ENCODE results near the gene ASIC3. TPM values are rescaled to one million over a fixed set of nuclear protein-coding genes. Genes with fewer than 3 reads are reported as not detected.
A peak's percentile ranks its signal among the peaks of the same experiment; 100 is the strongest.

ASIC3 gene
- polyA plus RNA-seq, 3 donors, result 2.0 TPM; not detected in 2

- Mint-ChIP-seq H3K4me1 (peaks cover 59% of the 10 kb centered on the region), H3K27ac (peak within 1 kb of the TSS; percentile 79 to 94 (median 89)), H3K4me3 (peak within 1 kb of the TSS; percentile 90 to 94), H3K36me3 (peaks cover 5 to 8% of the 10 kb centered on the region in 2 donors), H3K27me3 (ENCODE audit: low read depth in 3 of 3) (peaks cover 0 to 2% (median 0%) of the 10 kb centered on the region in 3 donors), H3K9me3 (peaks cover 0 to 3% (median 0%) of the 10 kb centered on the region in 7 donors)
- intact Hi-C loops (cut with micrococcal nuclease), result loop anchor here (2.0 to 10.0 kb wide), 3 partner anchors 27 to 711 kb away; partner anchors contain the start of genes SLC4A2 (in 1 of the 2) and ZNF775 (in 1 of the 2)
- Histone ChIP-seq H2AFZ (ENCODE audit: insufficient read depth, low read depth, low read length, poor library complexity, severe bottlenecking) (peak within 1 kb of the TSS; percentile 77), H3K4me3 (replicated peaks in 1 of 3; ENCODE audit: low read depth in 2 of 3, low read length in 3 of 3) (peak within 1 kb of the TSS; percentile 73 to 98 (median 95)), H3K4me2 (replicated peaks; ENCODE audit: extremely low read depth, low read length, poor library complexity, severe bottlenecking) (peak within 1 kb of the TSS; percentile 92), H3K36me3 (replicated peaks in 1 of 2; ENCODE audit: control insufficient read depth in 1 of 2, insufficient read depth in 2 of 2, low read length in 2 of 2) (no peaks in the 10 kb centered on the region), H3K27me3 (ENCODE audit: control insufficient read depth in 2 of 2, insufficient read depth in 2 of 2, low read length in 2 of 2) (no peaks in the 10 kb centered on the region), H3K4me1 (ENCODE audit: control insufficient read depth in 1 of 2, insufficient read depth in 2 of 2, low read length in 2 of 2) (peaks cover 64 to 85% of the 10 kb centered on the region in 2 donors), H3K9me3 (replicated peaks in 1 of 2; ENCODE audit: control insufficient read depth in 1 of 2, insufficient read depth in 1 of 2, low read length in 2 of 2) (no peaks in the 10 kb centered on the region), H3K27ac (ENCODE audit: low read depth in 1 of 2, low read length in 2 of 2) (peak within 1 kb of the TSS; percentile 97 to 99), H4K20me1 (ENCODE audit: insufficient read depth, low read length) (peaks cover 39% of the 10 kb centered on the region), H3K79me2 (ENCODE audit: insufficient read depth, low read length) (peaks cover 39% of the 10 kb centered on the region), H3K9ac (ENCODE audit: insufficient read depth, low read length, poor library complexity, severe bottlenecking) (peak within 1 kb of the TSS; percentile 90)
- TF ChIP-seq, protein P1, sequence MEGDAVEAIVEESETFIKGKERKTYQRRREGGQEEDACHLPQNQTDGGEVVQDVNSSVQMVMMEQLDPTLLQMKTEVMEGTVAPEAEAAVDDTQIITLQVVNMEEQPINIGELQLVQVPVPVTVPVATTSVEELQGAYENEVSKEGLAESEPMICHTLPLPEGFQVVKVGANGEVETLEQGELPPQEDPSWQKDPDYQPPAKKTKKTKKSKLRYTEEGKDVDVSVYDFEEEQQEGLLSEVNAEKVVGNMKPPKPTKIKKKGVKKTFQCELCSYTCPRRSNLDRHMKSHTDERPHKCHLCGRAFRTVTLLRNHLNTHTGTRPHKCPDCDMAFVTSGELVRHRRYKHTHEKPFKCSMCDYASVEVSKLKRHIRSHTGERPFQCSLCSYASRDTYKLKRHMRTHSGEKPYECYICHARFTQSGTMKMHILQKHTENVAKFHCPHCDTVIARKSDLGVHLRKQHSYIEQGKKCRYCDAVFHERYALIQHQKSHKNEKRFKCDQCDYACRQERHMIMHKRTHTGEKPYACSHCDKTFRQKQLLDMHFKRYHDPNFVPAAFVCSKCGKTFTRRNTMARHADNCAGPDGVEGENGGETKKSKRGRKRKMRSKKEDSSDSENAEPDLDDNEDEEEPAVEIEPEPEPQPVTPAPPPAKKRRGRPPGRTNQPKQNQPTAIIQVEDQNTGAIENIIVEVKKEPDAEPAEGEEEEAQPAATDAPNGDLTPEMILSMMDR (IDR thresholded peaks at IDR 0.05), result no peak
- WGBS (ENCODE audit: insufficient coverage), result under 1% methylated on average over 72 of the region's 84 CpGs
- DNase-seq, result peak; percentile 59 to 86 (median 83)
Measured at GRCh38 chr7:151085691-151086620, 37.6 kb downstream of the ASIC3 start, which contains the start of gene AGAP3. Gene AGAP3 (plus strand): TSS chr7:151086475. CDS start chr7:151086742, 267 bp downstream.

GRCh38 chr7:151086802-151087244 is 38.5 kb downstream of the ASIC3 start:
- Histone ChIP-seq H3K36me3 (replicated peaks in 1 of 2; ENCODE audit: control insufficient read depth in 1 of 2, insufficient read depth in 2 of 2, low read length in 2 of 2) (peaks cover 0 to 2% of the 10 kb centered on the region in 2 donors), H3K9me3 (replicated peaks in 1 of 2; ENCODE audit: control insufficient read depth in 1 of 2, insufficient read depth in 1 of 2, low read length in 2 of 2) (no peaks in the 10 kb centered on the region), H2AFZ (ENCODE audit: insufficient read depth, low read depth, low read length, poor library complexity, severe bottlenecking) (peak overlapping the region; percentile 39), H3K27ac (ENCODE audit: low read depth in 1 of 2, low read length in 2 of 2) (peak overlapping the region; percentile 97 to 99), H3K9ac (ENCODE audit: insufficient read depth, low read length, poor library complexity, severe bottlenecking) (peak overlapping the region; percentile 90), H3K4me3 (replicated peaks in 1 of 3; ENCODE audit: low read depth in 2 of 3, low read length in 3 of 3) (peak overlapping the region; percentile 73 to 98 (median 95)), H3K4me2 (replicated peaks; ENCODE audit: extremely low read depth, low read length, poor library complexity, severe bottlenecking) (peak overlapping the region; percentile 92), H3K79me2 (ENCODE audit: insufficient read depth, low read length) (peaks cover 43% of the 10 kb centered on the region), H4K20me1 (ENCODE audit: insufficient read depth, low read length) (peaks cover 48% of the 10 kb centered on the region), H3K27me3 (ENCODE audit: control insufficient read depth in 2 of 2, insufficient read depth in 2 of 2, low read length in 2 of 2) (no peaks in the 10 kb centered on the region), H3K4me1 (ENCODE audit: control insufficient read depth in 1 of 2, insufficient read depth in 2 of 2, low read length in 2 of 2) (peaks cover 64 to 84% of the 10 kb centered on the region in 2 donors)
- H3K27ac Mint-ChIP-seq, result peak overlapping the region; percentile 72 to 93 (median 83)
- H3K4me1 Mint-ChIP-seq, result peaks cover 65% of the 10 kb centered on the region
- intact Hi-C loops (cut with micrococcal nuclease), result loop anchor here (2.0 to 10.0 kb wide), 3 partner anchors 28 to 712 kb away; partner anchors contain the start of genes SLC4A2 (in 1 of the 2) and ZNF775 (in 1 of the 2)
- peak overlapping the region; percentile 90 to 94 for H3K4me3 Mint-ChIP-seq
- DNase-seq, result no peak
- TF ChIP-seq, protein P1 (IDR thresholded peaks at IDR 0.05), result no peak
- H3K9me3 Mint-ChIP-seq, result peaks cover 0 to 3% (median 0%) of the 10 kb centered on the region in 7 donors
- WGBS (ENCODE audit: insufficient coverage), result under 1% methylated on average over 55 of the region's 56 CpGs
- H3K36me3 Mint-ChIP-seq, result peaks cover 13 to 15% of the 10 kb centered on the region in 2 donors
- H3K27me3 Mint-ChIP-seq (ENCODE audit: low read depth in 3 of 3), result peaks cover 0 to 2% (median 0%) of the 10 kb centered on the region in 3 donors
